ENCODE results near the gene RFC2.
"Not testable (repeated sequence)": the region's sequence is repeated elsewhere in the genome, so short reads cannot be mapped to it uniquely, and the experiment has no call there.

RFC2 gene

GRCh38 chr7:74282748-74283459 is 28.7 kb upstream of the RFC2 start:
- no peak for DNase-seq

- no peak for DNase-seq
Measured at GRCh38 chr7:74280985-74281384, 26.8 kb upstream of the RFC2 start.

DNA sequence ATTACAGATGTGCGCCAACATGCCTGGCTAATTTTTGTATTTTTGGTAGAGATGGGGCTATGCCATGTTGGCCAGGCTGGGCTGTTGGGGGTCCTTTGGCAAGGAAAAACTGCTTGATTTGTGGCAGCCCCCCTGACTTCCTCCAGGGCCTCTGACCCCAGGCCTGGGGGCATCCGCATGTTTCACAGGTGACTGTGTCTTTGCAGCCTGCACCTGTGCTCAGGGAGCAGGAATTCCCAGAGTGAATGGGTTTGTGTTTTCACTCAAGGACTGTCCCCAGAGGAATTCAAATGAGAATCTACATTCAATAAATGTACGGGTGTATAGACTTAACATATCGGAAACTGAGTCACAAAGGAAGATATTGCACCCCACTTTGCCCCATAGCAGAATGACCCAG is 23.4 kb upstream of the RFC2 start:
- no peak for DNase-seq

DNA sequence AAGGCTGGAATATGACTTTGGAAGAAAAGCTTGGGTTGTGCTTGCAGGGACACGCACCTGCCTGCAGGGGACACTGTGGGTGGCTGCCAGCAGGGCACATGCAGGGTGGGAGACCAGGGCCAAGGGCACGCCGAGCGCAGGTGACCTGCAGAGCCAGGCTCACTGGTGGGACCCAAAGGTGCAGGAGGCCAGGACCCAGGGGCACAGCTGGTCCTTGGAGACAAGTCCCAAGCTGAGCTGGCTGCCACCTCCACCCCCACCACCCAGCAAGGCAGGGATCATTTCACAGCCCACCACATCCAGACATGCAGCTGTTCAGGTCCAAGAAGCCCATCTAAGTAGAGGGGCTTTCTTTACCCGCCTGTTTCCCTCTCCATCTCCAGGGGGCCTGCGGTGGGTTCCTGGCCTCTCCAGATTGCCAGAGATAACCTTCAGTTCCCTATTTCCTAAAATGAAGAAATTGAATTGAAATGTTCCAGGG is 21.2 kb upstream of the RFC2 start:
- no peak for DNase-seq

GRCh38 chr7:74272305-74273038 is 18.3 kb upstream of the RFC2 start:
- DNase-seq: no peak

DNA sequence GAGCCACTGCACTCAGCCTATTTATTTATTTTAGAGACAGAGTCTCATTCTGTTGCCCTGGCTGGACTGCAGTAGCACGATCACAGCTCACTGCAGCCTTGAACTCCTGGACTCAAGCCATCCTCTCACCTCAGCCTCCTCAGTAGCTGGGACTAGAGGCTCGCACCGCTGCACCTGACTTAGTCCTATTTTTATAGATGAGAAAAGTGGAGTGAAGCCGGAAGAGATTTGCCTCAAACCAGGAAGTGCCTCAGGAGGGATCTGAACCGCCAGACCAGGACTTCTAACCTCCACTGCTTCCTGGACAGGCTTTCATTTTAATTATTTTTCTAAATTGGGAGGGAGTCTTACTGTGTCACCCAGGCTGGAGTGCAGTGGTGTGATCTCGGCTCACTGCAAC is 17.5 kb upstream of the RFC2 start:
- no peak for DNase-seq

- no peak for DNase-seq
Measured at GRCh38 chr7:74269757-74270277, 15.6 kb upstream of the RFC2 start.

GRCh38 chr7:74267756-74268565 is 13.8 kb upstream of the RFC2 start:
- no peak for DNase-seq

DNA sequence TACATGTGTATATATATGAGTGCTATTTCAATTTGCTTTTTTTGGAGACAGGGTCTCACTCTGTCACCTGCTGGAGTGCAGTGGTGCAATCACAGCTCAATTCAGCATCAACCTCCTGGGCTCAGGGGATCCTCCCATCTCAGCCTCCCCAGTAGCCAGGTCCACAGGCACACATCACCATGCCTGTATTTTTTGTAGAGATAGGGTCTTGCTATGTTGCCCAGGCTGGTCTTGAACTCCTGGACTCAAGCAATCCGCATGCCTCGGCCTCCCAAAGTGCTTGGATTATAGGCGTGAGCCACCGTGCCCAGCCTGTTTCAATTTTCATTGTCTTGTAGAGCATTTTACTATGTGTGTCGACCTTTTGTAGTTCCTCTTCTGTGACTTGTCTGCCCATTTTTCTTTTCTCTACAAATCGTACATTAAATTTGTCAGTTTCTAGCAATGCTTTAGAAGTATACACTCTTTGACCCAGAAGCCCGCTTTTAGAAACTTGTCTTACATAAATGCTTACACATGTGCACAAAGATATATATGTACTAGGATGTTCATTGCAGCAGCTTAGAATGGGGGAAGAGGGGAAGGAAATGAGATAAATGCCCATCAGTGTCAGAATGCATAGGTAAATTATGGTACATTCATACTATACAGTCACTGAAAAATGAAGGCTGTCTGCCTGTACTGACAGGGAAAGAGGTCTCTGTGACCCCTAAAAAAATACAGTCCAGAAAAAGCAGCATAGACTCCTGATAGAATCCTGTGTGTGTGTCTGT is 12.2 kb upstream of the RFC2 start:
- DNase-seq: no peak

- DNase-seq: no peak
Measured at GRCh38 chr7:74263399-74264120, 9.4 kb upstream of the RFC2 start.

GRCh38 chr7:74262639-74263398 is 8.6 kb upstream of the RFC2 start:
- no peak for DNase-seq

DNA sequence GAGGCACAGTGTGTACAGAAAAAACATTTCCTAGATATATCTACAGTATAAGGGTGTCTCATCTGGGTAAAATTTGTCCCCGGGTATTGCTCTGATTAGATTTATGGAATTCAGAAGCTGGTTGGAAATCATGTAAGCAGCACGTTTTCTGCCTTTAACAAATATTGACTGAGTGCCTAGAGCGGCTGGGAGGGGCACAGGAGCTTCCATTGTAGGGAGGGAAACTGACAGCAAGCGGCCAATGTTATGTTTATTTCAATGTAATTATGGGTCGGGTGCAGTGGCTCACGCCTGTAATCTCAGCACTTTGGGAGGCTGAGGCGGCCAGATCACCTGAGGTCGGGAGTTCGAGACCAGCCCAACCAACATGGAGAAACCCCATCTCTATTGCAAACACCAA is 4.4 kb upstream of the RFC2 start:
- DNase-seq: no peak

- DNase-seq: no peak
Measured at GRCh38 chr7:74256491-74257408, 2.6 kb upstream of the RFC2 start.

GRCh38 chr7:74255461-74255860 is 1.3 kb upstream of the RFC2 start:
- not testable (repeated sequence) for DNase-seq

DNA sequence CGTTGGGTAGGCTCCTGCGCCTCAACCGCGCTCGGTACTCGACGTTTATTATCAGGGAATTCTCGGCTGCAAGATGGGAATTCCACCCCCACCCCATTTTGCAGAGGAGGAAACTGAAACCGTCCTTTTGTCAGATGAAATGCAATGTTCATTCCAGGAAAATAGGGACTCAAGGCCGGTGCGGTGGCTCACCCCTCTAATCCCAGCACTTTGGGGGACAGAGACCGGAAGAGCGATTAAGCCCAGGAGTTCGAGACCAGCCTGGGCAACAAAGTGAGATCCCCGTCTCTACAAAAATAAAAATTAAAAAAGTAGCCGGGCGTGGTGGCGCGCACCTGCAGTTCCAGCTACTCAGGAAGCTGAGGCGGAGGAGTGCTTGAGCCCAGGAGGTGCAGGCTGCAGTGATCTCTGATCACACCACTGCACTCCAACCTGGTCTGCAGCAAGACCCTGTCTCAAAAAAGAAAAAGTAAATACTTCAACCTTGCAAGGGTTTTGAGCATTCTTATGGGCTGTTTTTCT is 720 bp upstream of the RFC2 start:
- DNase-seq: no peak

DNA sequence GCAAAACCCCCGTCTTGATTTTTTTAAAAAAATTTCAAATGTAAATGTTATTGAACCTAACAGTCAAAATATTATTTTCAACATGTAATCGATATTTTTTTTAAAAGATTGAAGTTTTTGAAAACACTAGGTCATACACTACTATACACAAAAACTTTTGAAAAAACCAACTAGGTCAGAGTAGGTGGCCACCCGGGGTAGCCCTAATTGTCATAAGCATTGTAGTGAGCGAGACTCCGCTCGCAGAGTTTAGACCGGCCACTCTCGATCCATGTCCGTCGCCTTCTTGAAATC is 417 bp downstream of the RFC2 start:
- DNase-seq: no peak

DNA sequence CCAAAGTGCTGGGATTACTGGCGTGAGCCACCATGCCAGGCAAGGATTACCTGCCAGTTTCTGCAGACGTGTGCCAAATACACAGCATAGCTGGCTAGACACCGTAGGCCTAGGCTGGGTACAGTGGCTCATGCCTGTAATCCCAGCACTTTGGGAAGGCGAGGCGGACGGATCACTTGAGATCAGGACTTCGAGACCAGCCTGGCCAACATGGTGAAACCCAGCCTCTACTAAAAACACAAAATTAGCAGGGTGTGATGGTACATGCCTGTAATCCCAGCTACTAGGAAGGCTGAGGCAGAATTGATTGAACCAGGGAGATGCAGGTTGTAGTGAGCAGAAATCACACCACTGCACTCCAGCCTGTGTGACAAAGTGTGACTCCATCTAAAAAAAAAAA is 868 bp downstream of the RFC2 start:
- no peak for DNase-seq

GRCh38 chr7:74252893-74253292 is 1.3 kb downstream of the RFC2 start:
- no peak for DNase-seq

DNA sequence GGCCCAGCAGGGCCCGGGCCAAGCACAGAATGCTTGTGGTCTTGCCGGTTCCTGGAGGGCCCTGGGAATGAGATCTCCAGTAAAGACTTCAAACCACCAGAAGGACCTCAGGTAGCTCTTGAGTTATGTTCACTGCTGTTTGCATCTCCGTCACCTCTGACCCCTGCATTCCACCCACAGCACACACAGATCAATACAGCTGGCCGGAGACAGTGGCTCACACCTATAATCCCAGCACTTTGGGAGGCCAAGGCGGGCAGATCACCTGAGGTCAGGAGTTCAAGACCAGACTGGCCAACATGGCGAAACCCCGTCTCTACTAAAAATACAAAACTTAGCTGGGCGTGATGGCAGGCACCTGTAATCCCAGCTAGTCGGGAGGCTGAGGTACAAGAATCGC is 5.1 kb downstream of the RFC2 start:
- not testable (repeated sequence) for DNase-seq

DNA sequence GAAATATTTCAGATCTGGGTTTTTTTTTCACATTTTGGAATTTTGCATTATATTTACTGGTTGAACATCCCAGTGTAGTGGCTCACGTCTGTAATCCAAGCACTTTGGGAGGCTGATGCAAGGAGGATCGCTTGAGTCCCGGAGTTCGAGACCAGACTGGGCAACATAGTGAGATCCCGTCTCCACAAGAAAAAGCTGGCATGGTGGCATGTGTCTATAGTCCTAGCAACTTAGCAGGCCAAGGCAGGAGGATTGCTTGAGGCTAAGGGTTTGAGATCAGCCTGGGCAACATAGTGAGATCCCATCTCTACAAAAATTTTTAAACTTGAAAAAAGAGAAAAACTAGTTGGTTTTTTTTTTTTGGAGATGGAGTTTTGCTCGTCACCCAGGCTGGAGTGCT is 6.0 kb downstream of the RFC2 start:
- DNase-seq: no peak

Data from cerebellar nuclear complex (tissue), 1 donor.